Fibroblast of lung (primary cell): ENCODE measurements around the gene IL1RN. TPM values are rescaled to one million over a fixed set of nuclear protein-coding genes. Genes with fewer than 3 reads are reported as not detected.

Experiments used
- DNase-seq, 2 donors: peaks; one replicate each; pipeline versions ENCODE4 v3.0.0 to v3.0.0-alpha.2; 2010; ENCODE audit warnings: low read depth in 2 of 2
- H2AFZ ChIP-seq: 2 replicates; pipeline ENCODE4 v1.5.1; 2012; ENCODE audit warnings: low read length, control low read depth, inconsistent platforms
- H3K27ac ChIP-seq: 2 replicates; pipeline ENCODE4 v1.5.1; 2011; ENCODE audit warnings: low read length, control low read depth; ENCODE audit not compliant: insufficient read depth
- H3K27me3 ChIP-seq: 2 replicates; pipeline ENCODE4 v1.5.1; 2011; ENCODE audit warnings: mild to moderate bottlenecking, low read length; ENCODE audit not compliant: control insufficient read depth, insufficient read depth
- H3K36me3 ChIP-seq: 2 replicates; pipeline ENCODE4 v1.5.1; 2011; ENCODE audit warnings: low read length; ENCODE audit not compliant: control insufficient read depth, insufficient read depth
- H3K4me1 ChIP-seq: 2 replicates; pipeline ENCODE4 v1.5.1; 2011; ENCODE audit warnings: low read length; ENCODE audit not compliant: control insufficient read depth, insufficient read depth; ENCODE audit errors: extremely low read depth
- H3K4me2 ChIP-seq: 2 replicates; pipeline ENCODE4 v1.5.1; 2011; ENCODE audit warnings: low read length, control low read depth; ENCODE audit not compliant: insufficient read depth; ENCODE audit errors: extremely low read depth
- H3K4me3 ChIP-seq, 4 experiments: fragments of 200-600 bp in 1 of 4; sonication (generic) in 1 of 4; replicated peaks in 1 of 4; 2 replicates each; pipeline ENCODE4 v1.5.1; 2011 to 2016; ENCODE audit warnings: low read length in 4 of 4, low read depth in 3 of 4, mild to moderate bottlenecking in 3 of 4, control low read depth in 2 of 4, inconsistent platforms in 1 of 4, mixed read lengths in 1 of 4; ENCODE audit not compliant: insufficient read depth in 1 of 4; ENCODE audit errors: control extremely low read depth in 1 of 4
- H3K79me2 ChIP-seq: 2 replicates; pipeline ENCODE4 v1.5.1; 2012; ENCODE audit warnings: mild to moderate bottlenecking, low read length, inconsistent platforms; ENCODE audit not compliant: control insufficient read depth, insufficient read depth
- H3K9ac ChIP-seq: 2 replicates; pipeline ENCODE4 v1.5.1; 2011; ENCODE audit warnings: mild to moderate bottlenecking, low read length, control low read depth; ENCODE audit not compliant: insufficient read depth
- H3K9me3 ChIP-seq: 2 replicates; pipeline ENCODE4 v1.5.1; 2012; ENCODE audit warnings: low read depth, low read length; ENCODE audit not compliant: control insufficient read depth, insufficient read depth
- H4K20me1 ChIP-seq: 2 replicates; pipeline ENCODE4 v1.5.1; 2011; ENCODE audit warnings: low read length; ENCODE audit not compliant: control insufficient read depth, insufficient read depth; ENCODE audit errors: extremely low read depth
- CTCF ChIP-seq, 2 donors: IDR thresholded peaks in 1 of 2; conservative IDR thresholded peaks in 1 of 2; 1 replicate in 1 of 2; 2 replicates in 1 of 2; pipeline ENCODE4 v1.5.1; 2011 to 2012; ENCODE audit warnings: low read length in 2 of 2, control low read depth in 1 of 2, inconsistent platforms in 1 of 2, low read depth in 1 of 2, mild to moderate bottlenecking in 1 of 2
- EZH2 ChIP-seq: IDR thresholded peaks from 2 replicates; pipeline ENCODE4 v1.5.1; 2012; ENCODE audit warnings: low read length, control low read depth, mild to moderate bottlenecking; ENCODE audit errors: missing control alignments
- polyA plus RNA-seq, 2 donors: library from polyadenylated mRNA; depleted of rRNA in 1 of 2; stranded (reverse) in 1 of 2; unstranded in 1 of 2; fragments of >200 nt; gene quantifications; 2 replicates each; pipeline ENCODE4 v1.2.1, GENCODE V29; 2011 to 2012; ENCODE audit warnings: missing spikeins in 1 of 2
- total RNA-seq: library from RNA; depleted of rRNA; stranded (reverse); fragments of >200 nt; gene quantifications from 2 replicates; pipeline ENCODE4 v1.2.1, GENCODE V29; 2014

IL1RN gene
- total and polyA plus RNA-seq, 2 donors (not counting 1 experiment from before 2014, with no cell fraction given), result 0.06 TPM; not detected in 1

DNA sequence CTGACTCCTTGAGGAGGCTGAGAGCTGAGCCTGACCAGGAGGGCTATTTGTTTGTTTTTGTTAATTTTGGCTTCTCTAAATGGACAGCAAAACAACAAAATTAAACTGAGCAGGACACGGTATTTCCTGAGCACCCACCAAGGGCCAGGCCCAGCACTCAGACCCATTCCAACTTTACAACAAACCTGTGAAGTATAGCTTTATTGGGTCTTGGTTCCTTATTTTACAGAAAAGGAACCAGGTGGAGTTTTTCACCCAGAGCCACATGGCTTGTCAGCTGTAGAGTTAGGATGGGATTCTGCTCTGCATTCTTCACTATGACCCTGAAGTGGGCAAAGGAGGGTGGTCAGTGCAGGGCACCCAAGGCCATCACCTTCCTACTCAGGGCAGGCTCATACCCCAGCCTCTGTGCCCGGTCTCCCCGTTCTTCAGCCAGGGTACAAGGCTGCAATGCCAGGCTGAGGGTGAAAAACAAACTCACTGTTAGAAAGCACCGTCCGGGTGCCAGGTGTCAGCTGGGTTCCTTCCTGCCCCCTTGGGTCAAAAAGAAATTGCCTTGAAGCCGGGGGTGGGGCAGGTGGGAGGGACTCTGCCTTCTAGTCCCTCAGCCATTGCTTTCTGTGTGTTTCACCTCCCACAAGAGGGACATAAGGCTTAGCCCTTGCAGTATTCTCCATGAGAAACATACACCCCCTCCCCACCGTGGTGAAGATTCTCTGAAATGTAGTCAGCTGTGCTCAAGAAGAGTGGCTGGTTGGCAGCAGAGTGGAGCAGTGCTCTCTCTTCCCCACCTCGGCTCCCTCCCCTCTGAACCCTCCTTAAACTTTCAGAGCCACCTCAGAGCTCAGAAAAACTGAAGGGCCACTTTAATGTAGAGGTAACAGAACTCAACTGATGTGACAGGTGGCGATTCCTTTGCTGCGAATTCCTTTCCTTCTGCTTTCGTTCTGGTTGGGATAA is 48.6 kb downstream of the IL1RN start:
- no peaks in the 10 kb centered on the region for H3K36me3 ChIP-seq
- H2AFZ ChIP-seq, result no peak overlapping the region
- H4K20me1 ChIP-seq, result no peaks in the 10 kb centered on the region
- H3K9ac ChIP-seq, result no peak overlapping the region
- no peaks in the 10 kb centered on the region for H3K79me2 ChIP-seq
- no peak overlapping the region for H3K4me2 ChIP-seq
- H3K27ac ChIP-seq, result no peak overlapping the region
- no peaks in the 10 kb centered on the region for H3K27me3 ChIP-seq
- no peaks in the 10 kb centered on the region for H3K4me1 ChIP-seq
- no peak overlapping the region for H3K4me3 ChIP-seq
- no peaks in the 10 kb centered on the region for H3K9me3 ChIP-seq
- no peak for TF ChIP-seq EZH2
- no peak for TF ChIP-seq CTCF (conservative IDR thresholded peaks at IDR 0.05 in 1 of 2, IDR thresholded peaks at IDR 0.05 in 1 of 2; ENCODE audit: low read depth in 1 of 2, low read length in 2 of 2)
- DNase-seq, result no peak

- H3K36me3 ChIP-seq, result no peaks in the 10 kb centered on the region
- no peak overlapping the region for H3K4me2 ChIP-seq
- H2AFZ ChIP-seq, result no peak overlapping the region
- H3K9me3 ChIP-seq, result no peaks in the 10 kb centered on the region
- no peak overlapping the region for H3K4me3 ChIP-seq
- no peak for TF ChIP-seq CTCF (conservative IDR thresholded peaks at IDR 0.05 in 1 of 2, IDR thresholded peaks at IDR 0.05 in 1 of 2; ENCODE audit: low read depth in 1 of 2, low read length in 2 of 2)
- TF ChIP-seq EZH2, result no peak
- no peak overlapping the region for H3K9ac ChIP-seq
- DNase-seq, result no peak
- no peaks in the 10 kb centered on the region for H3K27me3 ChIP-seq
- no peaks in the 10 kb centered on the region for H3K4me1 ChIP-seq
- H3K79me2 ChIP-seq, result no peaks in the 10 kb centered on the region
- no peak overlapping the region for H3K27ac ChIP-seq
- H4K20me1 ChIP-seq, result no peaks in the 10 kb centered on the region
These were observed 49.4 kb downstream of the IL1RN start for GRCh38 chr2:113176696-113177355.

DNA sequence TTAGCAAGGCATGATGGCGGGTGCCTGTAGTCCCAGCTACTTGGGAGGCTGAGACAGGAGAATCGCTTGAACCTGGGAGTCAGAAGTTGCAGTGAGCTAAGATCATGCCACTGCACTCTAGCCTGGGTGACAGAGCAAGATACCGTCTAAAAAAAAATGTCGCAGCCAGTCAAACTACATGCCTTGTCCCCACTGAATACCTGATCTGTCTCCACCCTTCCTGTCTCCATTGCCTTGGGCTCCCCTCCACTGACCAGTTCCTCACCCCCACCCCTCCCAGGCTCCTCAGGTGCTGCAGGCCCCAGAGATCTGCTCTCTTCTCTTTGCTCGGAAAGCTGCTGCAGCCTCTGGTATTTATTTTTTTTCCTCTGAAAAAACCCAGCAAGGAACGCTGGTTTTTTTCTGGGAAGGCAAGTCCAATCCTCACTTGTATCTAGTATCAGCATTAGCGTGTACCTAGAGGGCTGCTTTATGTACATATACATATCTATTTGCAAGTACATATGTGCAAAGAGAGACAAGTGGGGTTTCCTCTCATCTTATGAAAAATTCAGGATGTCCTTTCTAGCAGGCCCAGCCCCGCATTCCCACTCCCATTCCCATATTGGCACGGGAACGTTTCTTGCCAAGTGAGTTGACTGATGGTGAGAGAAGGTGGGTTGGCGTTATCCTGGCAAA is 50.8 kb downstream of the IL1RN start:
- TF ChIP-seq CTCF (conservative IDR thresholded peaks at IDR 0.05 in 1 of 2, IDR thresholded peaks at IDR 0.05 in 1 of 2; ENCODE audit: low read depth in 1 of 2, low read length in 2 of 2), result no peak
- no peak for TF ChIP-seq EZH2
- H3K36me3 ChIP-seq, result no peaks in the 10 kb centered on the region
- no peak for DNase-seq

More for the DNA sequence above, 50.8 kb downstream of the IL1RN start:
- no peak overlapping the region for H3K4me3 ChIP-seq
- H3K79me2 ChIP-seq, result no peaks in the 10 kb centered on the region
- no peak overlapping the region for H3K27ac ChIP-seq
- no peak overlapping the region for H2AFZ ChIP-seq
- H3K27me3 ChIP-seq, result no peaks in the 10 kb centered on the region
- no peak overlapping the region for H3K4me2 ChIP-seq
- H3K9ac ChIP-seq, result no peak overlapping the region
- H3K4me1 ChIP-seq, result no peaks in the 10 kb centered on the region
- no peaks in the 10 kb centered on the region for H4K20me1 ChIP-seq
- no peaks in the 10 kb centered on the region for H3K9me3 ChIP-seq
